HUES6 (cell line): ENCODE data around the gene SIK2.

Experiments
- H3K27ac ChIP-seq: 2 replicates; pipeline ENCODE4 v1.7.0; 2013; ENCODE audit warnings: low read depth, mild to moderate bottlenecking, low read length, inconsistent platforms
- H3K27me3 ChIP-seq: 2 replicates; pipeline ENCODE4 v1.6.1; 2013; ENCODE audit warnings: low read length; ENCODE audit not compliant: control insufficient read depth, insufficient read depth
- H3K36me3 ChIP-seq: 2 replicates; pipeline ENCODE4 v1.6.1; 2013; ENCODE audit warnings: low read length; ENCODE audit not compliant: control insufficient read depth, insufficient read depth
- H3K4me1 ChIP-seq: 2 replicates; pipeline ENCODE4 v1.6.1; 2013; ENCODE audit warnings: low read length; ENCODE audit not compliant: control insufficient read depth, insufficient read depth
- H3K4me3 ChIP-seq: 2 replicates; pipeline ENCODE4 v1.5.1; 2013; ENCODE audit warnings: low read depth, low read length
- H3K9ac ChIP-seq: one replicate; pipeline ENCODE4 v1.6.1; 2013; ENCODE audit warnings: mild to moderate bottlenecking, low read length
- H3K9me3 ChIP-seq: 2 replicates; pipeline ENCODE4 v1.6.1; 2013; ENCODE audit warnings: low read depth, low read length; ENCODE audit not compliant: control insufficient read depth, insufficient read depth

SIK2 gene

GRCh38 chr11:111737444-111738210 is 135.4 kb downstream of the SIK2 start:
- H3K4me1 ChIP-seq = peaks cover 11% of the 10 kb centered on the region; the same call in 1 of the 2 replicates
- H3K4me3 ChIP-seq = no peak overlapping the region
- H3K36me3 ChIP-seq = peaks cover 47% of the 10 kb centered on the region
- no peak overlapping the region for H3K27ac ChIP-seq
- H3K9ac ChIP-seq = no peak overlapping the region
- H3K27me3 ChIP-seq = no peaks in the 10 kb centered on the region
- H3K9me3 ChIP-seq = no peaks in the 10 kb centered on the region

- H3K27ac ChIP-seq = no peak overlapping the region
- H3K4me3 ChIP-seq = no peak overlapping the region
- no peaks in the 10 kb centered on the region for H3K9me3 ChIP-seq
- H3K36me3 ChIP-seq = peaks cover 63% of the 10 kb centered on the region
- no peaks in the 10 kb centered on the region for H3K27me3 ChIP-seq
- H3K9ac ChIP-seq = no peak overlapping the region
- H3K4me1 ChIP-seq = peaks cover 11% of the 10 kb centered on the region; the same call in 1 of the 2 replicates
These were observed 137.1 kb downstream of the SIK2 start for GRCh38 chr11:111739299-111739698.

- H3K9ac ChIP-seq = no peak overlapping the region
- no peaks in the 10 kb centered on the region for H3K9me3 ChIP-seq
- H3K4me3 ChIP-seq = no peak overlapping the region
- H3K27me3 ChIP-seq = no peaks in the 10 kb centered on the region
- H3K4me1 ChIP-seq = peaks cover 4% of the 10 kb centered on the region; the same call in 1 of the 2 replicates
- H3K36me3 ChIP-seq = peaks cover 86% of the 10 kb centered on the region
- H3K27ac ChIP-seq = no peak overlapping the region
These were observed 139.5 kb downstream of the SIK2 start for GRCh38 chr11:111741751-111742150.

- Histone ChIP-seq H3K27ac (no peak overlapping the region), H3K36me3 (peaks cover 87% of the 10 kb centered on the region), H3K4me3 (no peak overlapping the region), H3K9ac (no peak overlapping the region), H3K27me3 (no peaks in the 10 kb centered on the region), H3K9me3 (no peaks in the 10 kb centered on the region), H3K4me1 (no peaks in the 10 kb centered on the region)
These were observed 141.5 kb downstream of the SIK2 start for GRCh38 chr11:111743700-111744099.

GRCh38 chr11:111745719-111746504 is 143.7 kb downstream of the SIK2 start:
- H3K27me3 ChIP-seq = no peaks in the 10 kb centered on the region
- H3K36me3 ChIP-seq = peaks cover 91% of the 10 kb centered on the region
- H3K4me1 ChIP-seq = no peaks in the 10 kb centered on the region
- H3K9me3 ChIP-seq = no peaks in the 10 kb centered on the region
- no peak overlapping the region for H3K4me3 ChIP-seq
- H3K9ac ChIP-seq = no peak overlapping the region
- H3K27ac ChIP-seq = no peak overlapping the region

- no peaks in the 10 kb centered on the region for H3K4me1 ChIP-seq
- H3K27ac ChIP-seq = no peak overlapping the region
- peaks cover 89% of the 10 kb centered on the region for H3K36me3 ChIP-seq
- H3K4me3 ChIP-seq = no peak overlapping the region
- no peak overlapping the region for H3K9ac ChIP-seq
- no peaks in the 10 kb centered on the region for H3K27me3 ChIP-seq
- no peaks in the 10 kb centered on the region for H3K9me3 ChIP-seq
These were observed 146.0 kb downstream of the SIK2 start for GRCh38 chr11:111748035-111748804.

GRCh38 chr11:111749646-111750045 is 147.4 kb downstream of the SIK2 start:
- Histone ChIP-seq H3K9me3 (no peaks in the 10 kb centered on the region), H3K27ac (no peak overlapping the region), H3K36me3 (peaks cover 89% of the 10 kb centered on the region), H3K27me3 (no peaks in the 10 kb centered on the region), H3K4me3 (no peak overlapping the region), H3K4me1 (no peaks in the 10 kb centered on the region), H3K9ac (no peak overlapping the region)

- no peak overlapping the region for H3K9ac ChIP-seq
- H3K27ac ChIP-seq = no peak overlapping the region
- no peaks in the 10 kb centered on the region for H3K9me3 ChIP-seq
- H3K27me3 ChIP-seq = no peaks in the 10 kb centered on the region
- H3K4me3 ChIP-seq = no peak overlapping the region
- peaks cover 93% of the 10 kb centered on the region for H3K36me3 ChIP-seq
- no peaks in the 10 kb centered on the region for H3K4me1 ChIP-seq
These were observed 153.8 kb downstream of the SIK2 start for GRCh38 chr11:111756097-111756496.

- Histone ChIP-seq H3K27me3 (no peaks in the 10 kb centered on the region), H3K9me3 (no peaks in the 10 kb centered on the region), H3K27ac (no peak overlapping the region), H3K4me1 (peaks cover under 1% of the 10 kb centered on the region; the same call in 1 of the 2 replicates), H3K4me3 (no peak overlapping the region), H3K9ac (no peak overlapping the region), H3K36me3 (peaks cover 96% of the 10 kb centered on the region)
These were observed 157.1 kb downstream of the SIK2 start for GRCh38 chr11:111759376-111759775.

- Histone ChIP-seq H3K9ac (no peak overlapping the region), H3K4me1 (peaks cover 5% of the 10 kb centered on the region), H3K36me3 (peaks cover 95% of the 10 kb centered on the region), H3K27me3 (no peaks in the 10 kb centered on the region), H3K4me3 (no peak overlapping the region), H3K27ac (no peak overlapping the region), H3K9me3 (no peaks in the 10 kb centered on the region)
These were observed 157.6 kb downstream of the SIK2 start for GRCh38 chr11:111759778-111760407.
